ENCODE data around the gene HK1. TPM values are rescaled to one million over a fixed set of nuclear protein-coding genes. Genes with fewer than 3 reads are reported as not detected.

The HK1 gene
- total and polyA plus RNA-seq, 2 of the 13 experiments (the other 11 are each of a cell fraction or from before 2014, with no cell fraction given), result 0.29 to 1.5 TPM

DNA sequence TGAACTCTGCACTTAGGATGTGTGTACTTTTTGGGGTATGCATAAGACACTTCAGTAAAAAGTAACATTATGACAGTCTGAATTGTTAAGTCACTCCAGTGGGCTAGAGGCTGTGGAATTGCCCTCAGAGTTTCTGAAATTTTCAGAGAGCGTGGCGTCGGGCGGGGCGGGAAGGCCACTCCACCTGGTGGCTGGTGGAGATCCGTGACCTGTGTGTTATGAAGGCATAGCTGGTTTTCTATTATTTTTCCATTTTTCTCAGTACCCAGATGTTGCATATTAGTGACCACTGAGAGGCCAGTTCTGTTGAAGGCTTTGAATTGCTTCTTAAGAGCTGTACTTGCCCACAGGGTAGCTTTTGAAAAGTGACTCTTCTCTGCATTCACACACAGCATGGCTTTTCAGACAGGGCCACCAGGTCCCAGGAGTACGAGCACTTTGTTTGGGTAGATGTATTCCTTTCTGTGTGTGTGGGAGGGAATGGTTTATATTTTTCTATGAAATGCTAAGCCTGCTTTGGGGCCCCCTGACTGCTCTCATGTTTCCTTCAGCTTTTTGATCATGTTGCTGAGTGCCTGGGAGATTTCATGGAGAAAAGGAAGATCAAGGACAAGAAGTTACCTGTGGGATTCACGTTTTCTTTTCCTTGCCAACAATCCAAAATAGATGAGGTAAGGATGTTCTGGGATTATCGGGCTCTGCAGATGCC lies 86.1 kb downstream of the HK1 start:
- Histone ChIP-seq H3K9me3 (ENCODE audit: low read length) (no peaks in the 10 kb centered on the region), H3K79me2 (ENCODE audit: insufficient read depth, low read length) (no peaks in the 10 kb centered on the region), H3K4me2 (ENCODE audit: low read depth, low read length) (no peak overlapping the region), H3K4me1 (ENCODE audit: insufficient read depth, low read length) (no peaks in the 10 kb centered on the region), H4K20me1 (ENCODE audit: insufficient read depth, low read length) (no peaks in the 10 kb centered on the region), H3K27ac (ENCODE audit: extremely low read length, insufficient read depth, low read length) (no peak overlapping the region), H3K4me3 (replicated peaks in 1 of 3; ENCODE audit: insufficient read depth in 1 of 3, low read depth in 2 of 3, low read length in 3 of 3) (no peak overlapping the region), H3K9ac (ENCODE audit: insufficient read depth, low read depth, low read length) (no peak overlapping the region), H3K27me3 (ENCODE audit: control insufficient read depth in 1 of 2, insufficient read depth in 2 of 2, low read length in 2 of 2) (peaks cover 0 to 24% of the 10 kb centered on the region in 2 experiments; a peak in 2 of 5 replicates), H3K36me3 (replicated peaks in 1 of 2; ENCODE audit: control insufficient read depth in 1 of 2, insufficient read depth in 2 of 2, low read length in 2 of 2) (no peaks in the 10 kb centered on the region), H2AFZ (ENCODE audit: low read length) (no peak overlapping the region)
- no TSS peak for BruUV-seq (replicated peaks)
- no peak for FAIRE-seq
- ChIA-PET POLR2A (no interaction called here), CTCF (ENCODE audit: low intra/inter-chr PET ratio, low total read pairs) (interaction anchor here (1.6 kb wide), 1 partner anchor 126 kb away, joined by 3 read pairs; no protein-coding TSS in a partner anchor)
- intact Hi-C loops (cut with micrococcal nuclease; ENCODE audit: unreplicated experiment) (no loop called here), in situ Hi-C loops (cut with HindIII; ENCODE audit: extremely low pct_ligation_motif_present, low pct_unique_long_range_greater_than_20kb) (no loop called here)
- 31% methylated on average over 9 of the region's 9 CpGs for WGBS (ENCODE audit: low lambda C conversion rate)
- no peak for DNase-seq (ENCODE audit: low spot score)
- ATAC-seq, result peak; percentile 47
- TF ChIP-seq, protein P1, sequence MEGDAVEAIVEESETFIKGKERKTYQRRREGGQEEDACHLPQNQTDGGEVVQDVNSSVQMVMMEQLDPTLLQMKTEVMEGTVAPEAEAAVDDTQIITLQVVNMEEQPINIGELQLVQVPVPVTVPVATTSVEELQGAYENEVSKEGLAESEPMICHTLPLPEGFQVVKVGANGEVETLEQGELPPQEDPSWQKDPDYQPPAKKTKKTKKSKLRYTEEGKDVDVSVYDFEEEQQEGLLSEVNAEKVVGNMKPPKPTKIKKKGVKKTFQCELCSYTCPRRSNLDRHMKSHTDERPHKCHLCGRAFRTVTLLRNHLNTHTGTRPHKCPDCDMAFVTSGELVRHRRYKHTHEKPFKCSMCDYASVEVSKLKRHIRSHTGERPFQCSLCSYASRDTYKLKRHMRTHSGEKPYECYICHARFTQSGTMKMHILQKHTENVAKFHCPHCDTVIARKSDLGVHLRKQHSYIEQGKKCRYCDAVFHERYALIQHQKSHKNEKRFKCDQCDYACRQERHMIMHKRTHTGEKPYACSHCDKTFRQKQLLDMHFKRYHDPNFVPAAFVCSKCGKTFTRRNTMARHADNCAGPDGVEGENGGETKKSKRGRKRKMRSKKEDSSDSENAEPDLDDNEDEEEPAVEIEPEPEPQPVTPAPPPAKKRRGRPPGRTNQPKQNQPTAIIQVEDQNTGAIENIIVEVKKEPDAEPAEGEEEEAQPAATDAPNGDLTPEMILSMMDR (CRISPR knock-in tag; IDR thresholded peaks at IDR 0.05), result peak; percentile 17; the same call in 1 of the 2 replicates
- TF ChIP-seq ZNF546 (CRISPR knock-in tag; conservative IDR thresholded peaks at IDR 0.05), result no peak
- TF ChIP-seq SRY (CRISPR knock-in tag; IDR thresholded peaks at IDR 0.05), result no peak

DNA sequence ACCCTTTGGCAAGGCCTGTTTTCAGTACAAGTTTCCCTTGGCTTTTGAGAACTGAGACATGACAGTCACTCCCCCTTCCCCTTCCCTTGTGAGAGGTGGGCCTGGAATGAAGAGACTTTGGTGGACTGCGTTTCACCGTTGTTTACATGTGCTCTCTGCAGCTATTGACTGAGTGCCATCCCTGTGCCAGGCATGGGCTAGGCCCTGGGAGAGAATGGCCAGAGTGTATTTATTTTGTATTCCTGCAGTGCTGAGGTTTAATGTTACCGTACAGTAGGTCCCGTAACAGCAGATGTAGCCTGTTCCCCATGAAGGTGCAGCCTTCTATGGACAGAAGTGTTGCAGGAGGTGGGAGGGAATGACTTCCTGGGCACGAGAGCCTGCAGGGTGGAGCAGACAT lies 88.4 kb downstream of the HK1 start:
- BruUV-seq (replicated peaks), result no TSS peak
- POLR2A ChIA-PET, result no interaction called here
- 58% methylated on average over 3 of the region's 5 CpGs for WGBS (ENCODE audit: low lambda C conversion rate)
- H3K9ac ChIP-seq (ENCODE audit: insufficient read depth, low read depth, low read length), result no peak overlapping the region
- H4K20me1 ChIP-seq (ENCODE audit: insufficient read depth, low read length), result no peaks in the 10 kb centered on the region
- DNase-seq (ENCODE audit: low spot score), result no peak
- H3K4me1 ChIP-seq (ENCODE audit: insufficient read depth, low read length), result no peaks in the 10 kb centered on the region
- no peak overlapping the region for H3K4me3 ChIP-seq (replicated peaks in 1 of 3; ENCODE audit: insufficient read depth in 1 of 3, low read depth in 2 of 3, low read length in 3 of 3)
- H3K27me3 ChIP-seq (ENCODE audit: control insufficient read depth in 1 of 2, insufficient read depth in 2 of 2, low read length in 2 of 2), result peaks cover 0 to 18% of the 10 kb centered on the region in 2 experiments; a peak in 2 of 5 replicates
- H3K79me2 ChIP-seq (ENCODE audit: insufficient read depth, low read length), result no peaks in the 10 kb centered on the region
- TF ChIP-seq MXD1 (CRISPR knock-in tag; IDR thresholded peaks at IDR 0.05), result no peak
- no peak for TF ChIP-seq GZF1 (CRISPR knock-in tag; IDR thresholded peaks at IDR 0.05)
- TF ChIP-seq NR2F6 (IDR thresholded peaks at IDR 0.05), result no peak
- TF ChIP-seq NR2F6 (CRISPR knock-in tag; IDR thresholded peaks at IDR 0.05), result no peak
- TF ChIP-seq ZNF496 (CRISPR knock-in tag; IDR thresholded peaks at IDR 0.05; ENCODE audit: insufficient replicate concordance), result no peak
- TF ChIP-seq TGIF2 (CRISPR knock-in tag; IDR thresholded peaks at IDR 0.05), result no peak
- TF ChIP-seq SRSF9 (IDR thresholded peaks at IDR 0.05; ENCODE audit: borderline replicate concordance, insufficient read depth, low read depth, low read length, poor library complexity, severe bottlenecking), result no peak
- TF ChIP-seq NRL (CRISPR knock-in tag; IDR thresholded peaks at IDR 0.05; ENCODE audit: borderline replicate concordance), result no peak
- no peak for TF ChIP-seq SIX4 (CRISPR knock-in tag; IDR thresholded peaks at IDR 0.05)
- no peak for TF ChIP-seq ZBTB38 (CRISPR knock-in tag; IDR thresholded peaks at IDR 0.05)
- TF ChIP-seq JUNB (CRISPR knock-in tag; IDR thresholded peaks at IDR 0.05; ENCODE audit: borderline replicate concordance), result no peak
- TF ChIP-seq FOSL1 (CRISPR knock-in tag; IDR thresholded peaks at IDR 0.05; ENCODE audit: borderline replicate concordance), result no peak
- no peak for TF ChIP-seq ZFP37 (CRISPR knock-in tag; IDR thresholded peaks at IDR 0.05; ENCODE audit: borderline replicate concordance)
- no peaks in the 10 kb centered on the region for H3K36me3 ChIP-seq (replicated peaks in 1 of 2; ENCODE audit: control insufficient read depth in 1 of 2, insufficient read depth in 2 of 2, low read length in 2 of 2)
- no peak overlapping the region for H3K27ac ChIP-seq (ENCODE audit: extremely low read length, insufficient read depth, low read length)
- in situ Hi-C loops (cut with HindIII; ENCODE audit: extremely low pct_ligation_motif_present, low pct_unique_long_range_greater_than_20kb) (no loop called here), intact Hi-C loops (cut with micrococcal nuclease; ENCODE audit: unreplicated experiment) (no loop called here)
- ATAC-seq, result no peak
- CTCF ChIA-PET (ENCODE audit: low intra/inter-chr PET ratio, low total read pairs), result no interaction called here
- H2AFZ ChIP-seq (ENCODE audit: low read length), result no peak overlapping the region
- no peak for FAIRE-seq
- H3K9me3 ChIP-seq (ENCODE audit: low read length), result no peaks in the 10 kb centered on the region
- H3K4me2 ChIP-seq (ENCODE audit: low read depth, low read length), result no peak overlapping the region

All from HepG2 (cell line).